Right lobe of liver (tissue), 4 donors: ENCODE measurements around the gene HCLS1.

Source experiments
- CTCF ChIP-seq, 4 donors: fragments of 200-600 bp in 3 of 4; fragments of 450-650 bp in 1 of 4; IDR thresholded peaks; one replicate each; pipeline versions ENCODE4 v1.5.1 to v1.8.0; 2016 to 2022; ENCODE audit warnings: antibody characterized with exemption in 4 of 4, mild to moderate bottlenecking in 2 of 4
- POLR2A ChIP-seq: fragments of 450-650 bp; IDR thresholded peaks from one replicate; pipeline ENCODE4 v1.6.1; 2017; ENCODE audit warnings: antibody characterized with exemption, mild to moderate bottlenecking
- donor health status: DM: no; HTN: no; CAD: no.
- donor health status: DM: no; HTN: no; CAD: no.
- donor health status: DM: no; HTN: yes; CAD: no.

GRCh38 chr3:121698901-121699300 lies 38.2 kb upstream of the HCLS1 start:
- TF ChIP-seq CTCF (IDR thresholded peaks at IDR 0.05) (no peak), POLR2A (no peak)
